CD14-positive monocyte (primary cell): ENCODE results near the gene GOT2. TPM values are rescaled to one million over a fixed set of nuclear protein-coding genes. Genes with fewer than 3 reads are reported as not detected.

Source experiments
- DNase-seq, 3 donors: peaks; one replicate each; pipeline ENCODE4 v3.0.0-alpha.2; 2011 to 2022
- H2AFZ ChIP-seq: 2 replicates; pipeline ENCODE4 v1.6.0; 2012; ENCODE audit warnings: mild to moderate bottlenecking, low read depth, low read length, inconsistent platforms; ENCODE audit not compliant: insufficient read depth, poor library complexity, severe bottlenecking
- H3K27ac ChIP-seq, 2 donors: 1 replicate in 1 of 2; 2 replicates in 1 of 2; pipeline ENCODE4 v1.5.1; 2012 to 2013; ENCODE audit warnings: low read length in 2 of 2, control low read depth in 1 of 2, inconsistent platforms in 1 of 2, low read depth in 1 of 2, mild to moderate bottlenecking in 1 of 2
- H3K27me3 ChIP-seq, 2 donors: one replicate each; pipeline versions ENCODE4 v1.6.0 to v1.6.1; 2011 to 2013; ENCODE audit warnings: low read length in 2 of 2; ENCODE audit not compliant: control insufficient read depth in 2 of 2, insufficient read depth in 2 of 2
- H3K36me3 ChIP-seq, 2 donors: replicated peaks in 1 of 2; 1 replicate in 1 of 2; 2 replicates in 1 of 2; pipeline versions ENCODE4 v1.5.1 to v1.6.1; 2012 to 2013; ENCODE audit warnings: low read length in 2 of 2, control low read depth in 1 of 2, inconsistent platforms in 1 of 2, mild to moderate bottlenecking in 1 of 2; ENCODE audit not compliant: insufficient read depth in 2 of 2, control insufficient read depth in 1 of 2
- H3K4me1 ChIP-seq, 2 donors: 1 replicate in 1 of 2; 2 replicates in 1 of 2; pipeline versions ENCODE4 v1.5.1 to v1.6.1; 2012 to 2013; ENCODE audit warnings: low read length in 2 of 2, control low read depth in 1 of 2, inconsistent platforms in 1 of 2, mild to moderate bottlenecking in 1 of 2, moderate library complexity in 1 of 2; ENCODE audit not compliant: insufficient read depth in 2 of 2, control insufficient read depth in 1 of 2
- H3K4me2 ChIP-seq: replicated peaks from 2 replicates; pipeline ENCODE3; 2012; ENCODE audit warnings: low read length, moderate library complexity, mild to moderate bottlenecking; ENCODE audit not compliant: poor library complexity, severe bottlenecking; ENCODE audit errors: extremely low read depth
- H3K4me3 ChIP-seq, 3 experiments: fragments of 200-600 bp in 1 of 3; sonication (generic) in 1 of 3; replicated peaks in 1 of 3; 1 replicate in 2 of 3; 2 replicates in 1 of 3; pipeline ENCODE4 v1.5.1; 2011 to 2013; ENCODE audit warnings: low read length in 3 of 3, mild to moderate bottlenecking in 3 of 3, control low read depth in 2 of 3, low read depth in 2 of 3, inconsistent platforms in 1 of 3, moderate library complexity in 1 of 3
- H3K79me2 ChIP-seq: 2 replicates; pipeline ENCODE4 v1.6.0; 2012; ENCODE audit warnings: mild to moderate bottlenecking, control low read depth, inconsistent platforms, low read length, moderate library complexity; ENCODE audit not compliant: insufficient read depth
- H3K9ac ChIP-seq: 2 replicates; pipeline ENCODE4 v1.6.0; 2017; ENCODE audit warnings: low read length, mild to moderate bottlenecking; ENCODE audit not compliant: insufficient read depth, poor library complexity, severe bottlenecking
- H3K9me3 ChIP-seq, 2 donors: replicated peaks in 1 of 2; 1 replicate in 1 of 2; 2 replicates in 1 of 2; pipeline versions ENCODE4 v1.5.1 to v1.6.1; 2012 to 2013; ENCODE audit warnings: low read length in 2 of 2, control low read depth in 1 of 2; ENCODE audit not compliant: control insufficient read depth in 1 of 2, insufficient read depth in 1 of 2
- H4K20me1 ChIP-seq: 2 replicates; pipeline ENCODE4 v1.6.0; 2012; ENCODE audit warnings: mild to moderate bottlenecking, low read length, control low read depth, moderate library complexity; ENCODE audit not compliant: insufficient read depth
- H3K27ac Mint-ChIP-seq, 7 donors: one replicate each; pipeline ENCODE4 v1.8.0; 2020; ENCODE audit warnings: mild to moderate bottlenecking in 7 of 7, mixed read lengths in 7 of 7, moderate library complexity in 6 of 7, inconsistent platforms in 2 of 7
- H3K27me3 Mint-ChIP-seq, 3 donors: one replicate each; pipeline ENCODE4 v1.8.0; 2021 to 2022; ENCODE audit warnings: low read depth in 3 of 3, mild to moderate bottlenecking in 3 of 3, mixed read lengths in 3 of 3, moderate library complexity in 3 of 3, inconsistent platforms in 1 of 3
- H3K36me3 Mint-ChIP-seq, 2 donors: one replicate each; pipeline ENCODE4 v1.8.0; 2020; ENCODE audit warnings: mixed read lengths in 2 of 2, inconsistent platforms in 1 of 2, mild to moderate bottlenecking in 1 of 2
- H3K4me1 Mint-ChIP-seq: one replicate; pipeline ENCODE4 v1.8.0; 2020; ENCODE audit warnings: mild to moderate bottlenecking, mixed read lengths
- H3K4me3 Mint-ChIP-seq, 2 donors: one replicate each; pipeline ENCODE4 v1.8.0; 2020; ENCODE audit warnings: mild to moderate bottlenecking in 2 of 2, mixed read lengths in 2 of 2, moderate library complexity in 1 of 2
- H3K9me3 Mint-ChIP-seq, 7 donors: one replicate each; pipeline ENCODE4 v1.8.0; 2020 to 2022; ENCODE audit warnings: mixed read lengths in 7 of 7, mild to moderate bottlenecking in 6 of 7, moderate library complexity in 6 of 7, inconsistent platforms in 2 of 7
- WGBS: methylation state at CpG from one replicate; pipeline ENCODE4 v1.1.5; 2013; ENCODE audit warnings: missing lambda C conversion rate; ENCODE audit not compliant: insufficient coverage; 5-methylcytosine and 5-hydroxymethylcytosine counted together
- intact Hi-C, 2 donors: fragments of 100-400 bp; cut with micrococcal nuclease; formaldehyde crosslinking; loops; one replicate each; pipeline versions ENCODE4 v1.15.0 to v1.15.1; 2023
- polyA plus RNA-seq, 3 donors: library from polyadenylated mRNA; depleted of rRNA in 1 of 3; unstranded in 2 of 3; stranded (reverse) in 1 of 3; fragments of 300-500 nt in 2 of 3; fragments of >200 nt in 1 of 3; fragmentation: Illumina TruSeq in 2 of 3; gene quantifications; 1 replicate in 2 of 3; 2 replicates in 1 of 3; pipeline ENCODE4 v1.2.3, GENCODE V29; 2012 to 2021
- small RNA-seq: library from RNA; depleted of rRNA; stranded (forward); fragments of <200 nt; gene quantifications from one replicate; pipeline ENCODE3, GENCODE V24; 2012; ENCODE audit warnings: low read depth; ENCODE audit not compliant: insufficient read length
- TF ChIP-seq, protein P1 (sequence below): fragments of 200-600 bp; IDR thresholded peaks from one replicate; pipeline ENCODE4 v1.8.0; 2022; ENCODE audit warnings: antibody characterized with exemption, mild to moderate bottlenecking

Gene GOT2
- polyA plus RNA-seq, 3 donors: 14.9 to 35.8 (median 30.1) TPM

DNA sequence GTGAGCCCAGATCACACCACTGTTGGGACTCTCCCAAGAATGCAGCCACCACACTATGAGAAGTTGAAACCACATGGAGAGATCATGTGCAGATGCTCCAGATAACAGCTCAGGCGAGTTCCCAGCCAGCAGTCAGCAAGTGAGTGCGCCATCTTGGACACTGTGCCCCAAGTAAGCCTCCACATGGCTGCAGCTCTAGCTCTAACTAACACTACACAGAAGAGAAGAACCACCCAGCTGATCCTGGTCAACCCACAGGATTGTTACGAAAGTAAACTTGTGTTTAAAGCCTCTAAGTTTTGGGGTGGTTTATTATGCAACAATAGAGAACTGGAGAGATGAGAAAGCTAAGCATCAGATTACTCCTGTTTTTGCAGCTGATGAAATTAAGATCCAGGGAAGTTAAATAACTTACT, 75.3 kb downstream of the GOT2 start:
- peaks cover 0 to 4% (median 0%) of the 10 kb centered on the region in 7 donors for H3K9me3 Mint-ChIP-seq
- intact Hi-C loops: no loop called here
- no peak overlapping the region for H3K4me3 Mint-ChIP-seq
- Histone ChIP-seq H3K27ac (no peak overlapping the region), H3K36me3 (no peaks in the 10 kb centered on the region), H2AFZ (no peak overlapping the region), H4K20me1 (no peaks in the 10 kb centered on the region), H3K4me3 (no peak overlapping the region), H3K9ac (no peak overlapping the region), H3K4me1 (no peaks in the 10 kb centered on the region), H3K79me2 (no peaks in the 10 kb centered on the region), H3K9me3 (peaks cover 0 to 3% of the 10 kb centered on the region in 2 donors), H3K27me3 (no peaks in the 10 kb centered on the region), H3K4me2 (no peak overlapping the region)
- TF ChIP-seq, protein P1, sequence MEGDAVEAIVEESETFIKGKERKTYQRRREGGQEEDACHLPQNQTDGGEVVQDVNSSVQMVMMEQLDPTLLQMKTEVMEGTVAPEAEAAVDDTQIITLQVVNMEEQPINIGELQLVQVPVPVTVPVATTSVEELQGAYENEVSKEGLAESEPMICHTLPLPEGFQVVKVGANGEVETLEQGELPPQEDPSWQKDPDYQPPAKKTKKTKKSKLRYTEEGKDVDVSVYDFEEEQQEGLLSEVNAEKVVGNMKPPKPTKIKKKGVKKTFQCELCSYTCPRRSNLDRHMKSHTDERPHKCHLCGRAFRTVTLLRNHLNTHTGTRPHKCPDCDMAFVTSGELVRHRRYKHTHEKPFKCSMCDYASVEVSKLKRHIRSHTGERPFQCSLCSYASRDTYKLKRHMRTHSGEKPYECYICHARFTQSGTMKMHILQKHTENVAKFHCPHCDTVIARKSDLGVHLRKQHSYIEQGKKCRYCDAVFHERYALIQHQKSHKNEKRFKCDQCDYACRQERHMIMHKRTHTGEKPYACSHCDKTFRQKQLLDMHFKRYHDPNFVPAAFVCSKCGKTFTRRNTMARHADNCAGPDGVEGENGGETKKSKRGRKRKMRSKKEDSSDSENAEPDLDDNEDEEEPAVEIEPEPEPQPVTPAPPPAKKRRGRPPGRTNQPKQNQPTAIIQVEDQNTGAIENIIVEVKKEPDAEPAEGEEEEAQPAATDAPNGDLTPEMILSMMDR: no peak
- no peaks in the 10 kb centered on the region for H3K4me1 Mint-ChIP-seq
- no peak for DNase-seq
- 83% methylated on average over 1 of the region's 3 CpGs for WGBS
- H3K27me3 Mint-ChIP-seq: peaks cover 6 to 9% (median 8%) of the 10 kb centered on the region in 3 donors
- H3K36me3 Mint-ChIP-seq: no peaks in the 10 kb centered on the region
- H3K27ac Mint-ChIP-seq: peak overlapping the region in 1 of 7 donors; percentile 9

Small RNAs within 50 kb of the gene (small RNA-seq; reads per million reads assigned to genes)
- gene RN7SL143P (not detected), gene RNU6-1155P (not detected)

Other genes with a start within 250 kb of the GOT2 start
- gene NDRG4, start 234.2 kb downstream of the GOT2 start, polyA plus RNA-seq: not detected
- 10 to 100 TPM in 1 of 3 donors, 1 to 10 TPM in 2; 2.5 to 13.7 (median 3.4) TPM for gene SETD6, start 218.8 kb downstream of the GOT2 start, polyA plus RNA-seq
- 100 to 1,000 TPM in 1 of 3 donors, 10 to 100 TPM in 2; 50.8 to 182 (median 60.8) TPM for gene CNOT1, start 104.5 kb downstream of the GOT2 start, polyA plus RNA-seq
- 10 to 100 TPM in 1 of 3 donors, 1 to 10 TPM in 2; 5.1 to 23.4 (median 7.4) TPM for gene SLC38A7, start 49.5 kb downstream of the GOT2 start, polyA plus RNA-seq